Measurements from ENCODE around the gene SSNA1. TPM values are rescaled to one million over a fixed set of nuclear protein-coding genes. Genes with fewer than 3 reads are reported as not detected.

Gene SSNA1
- total RNA-seq, 8 experiments from 2014 or later = 28.2 to 50.7 (median 44.5) TPM

GRCh38 chr9:137175345-137175961, 13.0 kb upstream of the SSNA1 start:
- in situ Hi-C loops (cut with MboI; ENCODE audit: low pct_unique_long_range_greater_than_20kb in 2 of 9, low sequenced_read_pairs in 9 of 9, unreplicated experiment in 9 of 9) = no loop called here
- no peak overlapping the region for H3K4me3 ChIP-seq
- peaks cover 5 to 8% of the 10 kb centered on the region in 2 donors for H3K4me1 ChIP-seq (replicated peaks in 1 of 2)
- WGBS, 10 experiments = 13 to 33% (median 18%) methylated on average over 1 to 16 of the region's 33 CpGs; no CpG with 5 or more reads in 6 of the 10 experiments
- H3K27ac ChIP-seq = no peak overlapping the region
- peak in 7 of 8 experiments; percentile 9 to 46 (median 31) for ATAC-seq (replicated peaks in 6 of 8)

- Histone ChIP-seq H3K4me3 (no peak overlapping the region), H3K4me1 (replicated peaks in 1 of 2) (peaks cover 5 to 8% of the 10 kb centered on the region in 2 donors), H3K27ac (no peak overlapping the region)
- WGBS, 10 experiments = 23 to 100% (median 36%) methylated on average over 1 to 12 of the region's 17 CpGs; no CpG with 5 or more reads in 2 of the 10 experiments
- peak in 5 of 8 experiments; percentile 14 to 71 (median 68) for ATAC-seq (replicated peaks in 6 of 8)
- in situ Hi-C loops (cut with MboI; ENCODE audit: low pct_unique_long_range_greater_than_20kb in 2 of 9, low sequenced_read_pairs in 9 of 9, unreplicated experiment in 9 of 9) = no loop called here
These were observed 11.9 kb upstream of the SSNA1 start for GRCh38 chr9:137176302-137177182.

- Histone ChIP-seq H3K4me3 (no peak overlapping the region), H3K27ac (no peak overlapping the region), H3K4me1 (replicated peaks in 1 of 2) (peaks cover 5 to 8% of the 10 kb centered on the region in 2 donors)
- ATAC-seq (replicated peaks in 6 of 8) = no peak
- WGBS, 10 experiments = 67 to 100% (median 81%) methylated on average over 1 to 9 of the region's 23 CpGs; no CpG with 5 or more reads in 4 of the 10 experiments
- in situ Hi-C loops (cut with MboI; ENCODE audit: low pct_unique_long_range_greater_than_20kb in 2 of 9, low sequenced_read_pairs in 9 of 9, unreplicated experiment in 9 of 9) = no loop called here
These were observed 10.1 kb upstream of the SSNA1 start for GRCh38 chr9:137178201-137178938.

- H3K4me3 ChIP-seq = no peak overlapping the region
- in situ Hi-C loops (cut with MboI; ENCODE audit: low pct_unique_long_range_greater_than_20kb in 2 of 9, low sequenced_read_pairs in 9 of 9, unreplicated experiment in 9 of 9) = no loop called here
- no peak for ATAC-seq (replicated peaks in 6 of 8)
- H3K27ac ChIP-seq = no peak overlapping the region
- WGBS, 10 experiments = 60 to 100% (median 78%) methylated on average over 1 to 4 of the region's 19 CpGs; no CpG with 5 or more reads in 6 of the 10 experiments
- H3K4me1 ChIP-seq (replicated peaks in 1 of 2) = peaks cover 5 to 8% of the 10 kb centered on the region in 2 donors
These were observed 9.4 kb upstream of the SSNA1 start for GRCh38 chr9:137178939-137179630.

GRCh38 chr9:137179761-137180160, 8.7 kb upstream of the SSNA1 start:
- Histone ChIP-seq H3K27ac (no peak overlapping the region), H3K4me1 (replicated peaks in 1 of 2) (peaks cover 4 to 8% of the 10 kb centered on the region in 2 donors), H3K4me3 (no peak overlapping the region)
- in situ Hi-C loops (cut with MboI; ENCODE audit: low pct_unique_long_range_greater_than_20kb in 2 of 9, low sequenced_read_pairs in 9 of 9, unreplicated experiment in 9 of 9) = no loop called here
- no peak for ATAC-seq (replicated peaks in 6 of 8)
- 80 to 95% (median 84%) methylated on average over 1 to 11 of the region's 17 CpGs; no CpG with 5 or more reads in 6 of the 10 experiments for whole genome bisulfite sequencing, 10 experiments

GRCh38 chr9:137180491-137180890, 8.0 kb upstream of the SSNA1 start:
- in situ Hi-C loops (cut with MboI; ENCODE audit: low pct_unique_long_range_greater_than_20kb in 2 of 9, low sequenced_read_pairs in 9 of 9, unreplicated experiment in 9 of 9) = no loop called here
- no peak overlapping the region for H3K27ac ChIP-seq
- no peak for ATAC-seq (replicated peaks in 6 of 8)
- no peak overlapping the region for H3K4me3 ChIP-seq
- WGBS, 10 experiments = 94 to 100% (median 100%) methylated on average over 1 to 4 of the region's 20 CpGs; no CpG with 5 or more reads in 7 of the 10 experiments
- H3K4me1 ChIP-seq (replicated peaks in 1 of 2) = peaks cover 0 to under 1% of the 10 kb centered on the region in 2 donors

- in situ Hi-C loops (cut with MboI; ENCODE audit: low pct_unique_long_range_greater_than_20kb in 2 of 9, low sequenced_read_pairs in 9 of 9, unreplicated experiment in 9 of 9) = no loop called here
- H3K27ac ChIP-seq = no peak overlapping the region
- peak in 1 of 8 experiments; percentile 4 for ATAC-seq (replicated peaks in 6 of 8)
- H3K4me1 ChIP-seq (replicated peaks in 1 of 2) = peaks cover under 1% of the 10 kb centered on the region in 2 donors
- H3K4me3 ChIP-seq = no peak overlapping the region
- 80 to 100% methylated on average over 1 of the region's 22 CpGs; no CpG with 5 or more reads in 8 of the 10 experiments for WGBS, 10 experiments
These were observed 6.8 kb upstream of the SSNA1 start for GRCh38 chr9:137181680-137182079.

GRCh38 chr9:137182836-137183235, 5.6 kb upstream of the SSNA1 start:
- no peak overlapping the region for H3K4me3 ChIP-seq
- WGBS, 10 experiments = 17 to 100% (median 92%) methylated on average over 1 to 10 of the region's 17 CpGs; no CpG with 5 or more reads in 3 of the 10 experiments
- H3K27ac ChIP-seq = no peak overlapping the region
- ATAC-seq (replicated peaks in 6 of 8) = no peak
- in situ Hi-C loops (cut with MboI; ENCODE audit: low pct_unique_long_range_greater_than_20kb in 2 of 9, low sequenced_read_pairs in 9 of 9, unreplicated experiment in 9 of 9) = no loop called here
- H3K4me1 ChIP-seq (replicated peaks in 1 of 2) = peaks cover 9 to 10% of the 10 kb centered on the region in 2 donors

GRCh38 chr9:137183980-137184595, 4.4 kb upstream of the SSNA1 start:
- no peak for ATAC-seq (replicated peaks in 6 of 8)
- in situ Hi-C loops (cut with MboI; ENCODE audit: low pct_unique_long_range_greater_than_20kb in 2 of 9, low sequenced_read_pairs in 9 of 9, unreplicated experiment in 9 of 9) = no loop called here
- Histone ChIP-seq H3K27ac (no peak overlapping the region), H3K4me1 (replicated peaks in 1 of 2) (peaks cover 9 to 10% of the 10 kb centered on the region in 2 donors), H3K4me3 (no peak overlapping the region)
- WGBS, 10 experiments = 80 to 90% (median 80%) methylated on average over 1 to 4 of the region's 27 CpGs; no CpG with 5 or more reads in 7 of the 10 experiments

- Histone ChIP-seq H3K4me3 (no peak overlapping the region), H3K27ac (no peak overlapping the region), H3K4me1 (replicated peaks in 1 of 2) (peaks cover 17 to 18% of the 10 kb centered on the region in 2 donors)
- WGBS, 10 experiments = 80 to 100% (median 90%) methylated on average over 1 to 2 of the region's 48 CpGs; no CpG with 5 or more reads in 7 of the 10 experiments
- no peak for ATAC-seq (replicated peaks in 6 of 8)
- in situ Hi-C loops (cut with MboI; ENCODE audit: low pct_unique_long_range_greater_than_20kb in 2 of 9, low sequenced_read_pairs in 9 of 9, unreplicated experiment in 9 of 9) = no loop called here
These were observed 3.4 kb upstream of the SSNA1 start for GRCh38 chr9:137184881-137185660.

- ATAC-seq (replicated peaks in 6 of 8) = no peak
- Histone ChIP-seq H3K4me3 (no peak overlapping the region), H3K4me1 (replicated peaks in 1 of 2) (peaks cover 17 to 20% of the 10 kb centered on the region in 2 donors), H3K27ac (no peak overlapping the region)
- in situ Hi-C loops (cut with MboI; ENCODE audit: low pct_unique_long_range_greater_than_20kb in 2 of 9, low sequenced_read_pairs in 9 of 9, unreplicated experiment in 9 of 9) = no loop called here
- WGBS, 10 experiments = 89 to 100% (median 95%) methylated on average over 2 to 5 of the region's 19 CpGs; no CpG with 5 or more reads in 6 of the 10 experiments
These were observed 2.6 kb upstream of the SSNA1 start for GRCh38 chr9:137185921-137186320.

Data from motor neuron (in vitro differentiated cells).